ENCODE measurements around the gene CYB5RL. TPM values are rescaled to one million over a fixed set of nuclear protein-coding genes. Genes with fewer than 3 reads are reported as not detected.

Gene CYB5RL
- polyA plus RNA-seq, 1 donor from 2014 or later: 4.1 TPM

Other genes starting within 250 kb of the CYB5RL start
- not detected for gene LDLRAD1, start 181.8 kb downstream of the CYB5RL start, polyA plus RNA-seq
- 386 TPM for gene TMEM59, start 146.8 kb downstream of the CYB5RL start, polyA plus RNA-seq
- gene TCEANC2, start 146.4 kb downstream of the CYB5RL start, polyA plus RNA-seq: 7.8 TPM
- gene CDCP2, start 47.0 kb downstream of the CYB5RL start, polyA plus RNA-seq: not detected
- 56.2 TPM for gene MRPL37, start 137 bp upstream of the CYB5RL start, polyA plus RNA-seq
- gene SSBP3, start 206.4 kb upstream of the CYB5RL start, polyA plus RNA-seq: 6.6 TPM